DOHH2 (cell line): ENCODE data around the gene TNFRSF17.

Experiments used
- EZH2phosphoT487 ChIP-seq: fragments of 200-600 bp; sonication (generic); IDR thresholded peaks from 2 replicates; pipeline ENCODE4 v1.6.1; 2017; ENCODE audit warnings: borderline replicate concordance, mild to moderate bottlenecking, antibody characterized with exemption, low read length, moderate library complexity, mixed read lengths
- TF ChIP-seq, protein P1 (sequence below): fragments of 200-600 bp; sonication (generic); IDR thresholded peaks from one replicate; pipeline ENCODE4 v1.5.1; 2014; ENCODE audit warnings: antibody characterized with exemption, mild to moderate bottlenecking, low read depth, low read length; ENCODE audit not compliant: poor library complexity, severe bottlenecking

DNA sequence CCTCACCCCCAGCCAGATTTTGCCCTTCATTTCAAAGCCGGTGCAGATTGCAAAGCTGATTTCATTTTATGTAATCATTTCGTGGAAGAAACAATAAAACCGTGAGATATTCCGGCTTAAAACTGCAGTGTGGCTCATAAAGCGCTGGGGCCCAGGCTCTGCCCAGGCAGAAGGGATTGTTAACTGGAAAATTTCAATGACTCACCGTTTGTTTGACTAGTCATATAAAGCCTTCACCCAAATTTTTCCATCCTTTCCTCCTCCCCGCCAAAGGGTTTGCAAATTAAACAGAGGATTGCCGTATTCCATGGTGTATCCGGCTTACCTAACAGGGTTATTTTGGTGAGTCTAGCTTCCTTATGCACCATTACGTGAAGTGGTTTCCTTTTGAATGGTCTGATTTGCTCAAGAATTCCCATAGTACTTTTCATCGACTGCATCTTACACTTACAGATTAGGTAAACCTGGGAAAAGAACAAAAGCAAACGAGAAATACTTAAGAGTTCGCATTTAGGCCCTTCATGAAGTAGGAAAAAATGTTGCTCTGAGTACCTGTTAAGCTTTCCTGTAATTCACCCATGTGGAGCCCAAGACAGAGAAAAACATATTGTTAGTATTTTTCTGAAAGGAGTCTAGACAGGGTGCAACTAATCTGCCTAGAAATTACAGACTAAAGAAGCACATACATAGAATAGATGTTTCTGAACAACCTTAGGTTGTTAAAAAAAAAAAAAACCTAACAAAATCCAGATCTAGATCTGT, 48.3 kb upstream of the TNFRSF17 start:
- TF ChIP-seq, protein P1, sequence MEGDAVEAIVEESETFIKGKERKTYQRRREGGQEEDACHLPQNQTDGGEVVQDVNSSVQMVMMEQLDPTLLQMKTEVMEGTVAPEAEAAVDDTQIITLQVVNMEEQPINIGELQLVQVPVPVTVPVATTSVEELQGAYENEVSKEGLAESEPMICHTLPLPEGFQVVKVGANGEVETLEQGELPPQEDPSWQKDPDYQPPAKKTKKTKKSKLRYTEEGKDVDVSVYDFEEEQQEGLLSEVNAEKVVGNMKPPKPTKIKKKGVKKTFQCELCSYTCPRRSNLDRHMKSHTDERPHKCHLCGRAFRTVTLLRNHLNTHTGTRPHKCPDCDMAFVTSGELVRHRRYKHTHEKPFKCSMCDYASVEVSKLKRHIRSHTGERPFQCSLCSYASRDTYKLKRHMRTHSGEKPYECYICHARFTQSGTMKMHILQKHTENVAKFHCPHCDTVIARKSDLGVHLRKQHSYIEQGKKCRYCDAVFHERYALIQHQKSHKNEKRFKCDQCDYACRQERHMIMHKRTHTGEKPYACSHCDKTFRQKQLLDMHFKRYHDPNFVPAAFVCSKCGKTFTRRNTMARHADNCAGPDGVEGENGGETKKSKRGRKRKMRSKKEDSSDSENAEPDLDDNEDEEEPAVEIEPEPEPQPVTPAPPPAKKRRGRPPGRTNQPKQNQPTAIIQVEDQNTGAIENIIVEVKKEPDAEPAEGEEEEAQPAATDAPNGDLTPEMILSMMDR: no peak
- no peak for TF ChIP-seq EZH2phosphoT487
